Measurements from ENCODE around the gene FARSA.

DNA sequence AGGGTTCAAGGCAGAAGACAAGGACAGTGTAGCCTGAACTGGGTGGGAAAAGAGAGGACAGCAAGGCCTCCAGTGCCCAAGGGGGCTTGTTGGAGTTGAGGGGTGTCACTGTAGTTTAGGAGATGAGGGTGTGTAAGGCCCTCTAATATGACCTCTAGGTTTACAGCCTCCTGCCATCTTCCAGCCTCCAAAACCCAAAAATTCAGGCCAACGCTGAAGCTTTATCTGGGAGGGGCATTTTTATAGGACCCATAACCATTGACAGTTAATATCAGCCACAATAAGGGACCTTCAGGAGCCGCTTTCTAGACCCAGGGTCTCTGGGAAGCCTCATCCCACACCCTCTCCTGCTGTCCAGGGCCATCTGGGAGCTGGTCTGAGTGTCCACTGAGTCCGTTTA lies 49.3 kb downstream of the FARSA start:
- TF ChIP-seq, protein P1, sequence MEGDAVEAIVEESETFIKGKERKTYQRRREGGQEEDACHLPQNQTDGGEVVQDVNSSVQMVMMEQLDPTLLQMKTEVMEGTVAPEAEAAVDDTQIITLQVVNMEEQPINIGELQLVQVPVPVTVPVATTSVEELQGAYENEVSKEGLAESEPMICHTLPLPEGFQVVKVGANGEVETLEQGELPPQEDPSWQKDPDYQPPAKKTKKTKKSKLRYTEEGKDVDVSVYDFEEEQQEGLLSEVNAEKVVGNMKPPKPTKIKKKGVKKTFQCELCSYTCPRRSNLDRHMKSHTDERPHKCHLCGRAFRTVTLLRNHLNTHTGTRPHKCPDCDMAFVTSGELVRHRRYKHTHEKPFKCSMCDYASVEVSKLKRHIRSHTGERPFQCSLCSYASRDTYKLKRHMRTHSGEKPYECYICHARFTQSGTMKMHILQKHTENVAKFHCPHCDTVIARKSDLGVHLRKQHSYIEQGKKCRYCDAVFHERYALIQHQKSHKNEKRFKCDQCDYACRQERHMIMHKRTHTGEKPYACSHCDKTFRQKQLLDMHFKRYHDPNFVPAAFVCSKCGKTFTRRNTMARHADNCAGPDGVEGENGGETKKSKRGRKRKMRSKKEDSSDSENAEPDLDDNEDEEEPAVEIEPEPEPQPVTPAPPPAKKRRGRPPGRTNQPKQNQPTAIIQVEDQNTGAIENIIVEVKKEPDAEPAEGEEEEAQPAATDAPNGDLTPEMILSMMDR (IDR thresholded peaks at IDR 0.05) = no peak
- TF ChIP-seq POLR2A (IDR thresholded peaks at IDR 0.05) = no peak

Measured in lower leg skin (tissue), 3 donors.